ENCODE data around the gene ARHGAP33.

Gene ARHGAP33, protein sequence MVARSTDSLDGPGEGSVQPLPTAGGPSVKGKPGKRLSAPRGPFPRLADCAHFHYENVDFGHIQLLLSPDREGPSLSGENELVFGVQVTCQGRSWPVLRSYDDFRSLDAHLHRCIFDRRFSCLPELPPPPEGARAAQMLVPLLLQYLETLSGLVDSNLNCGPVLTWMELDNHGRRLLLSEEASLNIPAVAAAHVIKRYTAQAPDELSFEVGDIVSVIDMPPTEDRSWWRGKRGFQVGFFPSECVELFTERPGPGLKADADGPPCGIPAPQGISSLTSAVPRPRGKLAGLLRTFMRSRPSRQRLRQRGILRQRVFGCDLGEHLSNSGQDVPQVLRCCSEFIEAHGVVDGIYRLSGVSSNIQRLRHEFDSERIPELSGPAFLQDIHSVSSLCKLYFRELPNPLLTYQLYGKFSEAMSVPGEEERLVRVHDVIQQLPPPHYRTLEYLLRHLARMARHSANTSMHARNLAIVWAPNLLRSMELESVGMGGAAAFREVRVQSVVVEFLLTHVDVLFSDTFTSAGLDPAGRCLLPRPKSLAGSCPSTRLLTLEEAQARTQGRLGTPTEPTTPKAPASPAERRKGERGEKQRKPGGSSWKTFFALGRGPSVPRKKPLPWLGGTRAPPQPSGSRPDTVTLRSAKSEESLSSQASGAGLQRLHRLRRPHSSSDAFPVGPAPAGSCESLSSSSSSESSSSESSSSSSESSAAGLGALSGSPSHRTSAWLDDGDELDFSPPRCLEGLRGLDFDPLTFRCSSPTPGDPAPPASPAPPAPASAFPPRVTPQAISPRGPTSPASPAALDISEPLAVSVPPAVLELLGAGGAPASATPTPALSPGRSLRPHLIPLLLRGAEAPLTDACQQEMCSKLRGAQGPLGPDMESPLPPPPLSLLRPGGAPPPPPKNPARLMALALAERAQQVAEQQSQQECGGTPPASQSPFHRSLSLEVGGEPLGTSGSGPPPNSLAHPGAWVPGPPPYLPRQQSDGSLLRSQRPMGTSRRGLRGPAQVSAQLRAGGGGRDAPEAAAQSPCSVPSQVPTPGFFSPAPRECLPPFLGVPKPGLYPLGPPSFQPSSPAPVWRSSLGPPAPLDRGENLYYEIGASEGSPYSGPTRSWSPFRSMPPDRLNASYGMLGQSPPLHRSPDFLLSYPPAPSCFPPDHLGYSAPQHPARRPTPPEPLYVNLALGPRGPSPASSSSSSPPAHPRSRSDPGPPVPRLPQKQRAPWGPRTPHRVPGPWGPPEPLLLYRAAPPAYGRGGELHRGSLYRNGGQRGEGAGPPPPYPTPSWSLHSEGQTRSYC

GRCh38 chr19:35775298-35776101 is at the start of gene ARHGAP33:
ARHGAP33 (plus strand) TSS chr19:35775564; CDS start chr19:35775659, 95 bp downstream.
- Histone ChIP-seq H3K4me1 (ENCODE audit: insufficient read depth, low read length) (peaks cover 13% of the 10 kb centered on the region), H3K9me3 (ENCODE audit: control insufficient read depth, insufficient read depth, low read length) (no peaks in the 10 kb centered on the region), H3K36me3 (ENCODE audit: insufficient read depth, low read length) (no peaks in the 10 kb centered on the region), H3K9ac (ENCODE audit: low read depth, low read length) (peak within 1 kb of the TSS; percentile 56; the same call in 1 of the 2 replicates)

DNA sequence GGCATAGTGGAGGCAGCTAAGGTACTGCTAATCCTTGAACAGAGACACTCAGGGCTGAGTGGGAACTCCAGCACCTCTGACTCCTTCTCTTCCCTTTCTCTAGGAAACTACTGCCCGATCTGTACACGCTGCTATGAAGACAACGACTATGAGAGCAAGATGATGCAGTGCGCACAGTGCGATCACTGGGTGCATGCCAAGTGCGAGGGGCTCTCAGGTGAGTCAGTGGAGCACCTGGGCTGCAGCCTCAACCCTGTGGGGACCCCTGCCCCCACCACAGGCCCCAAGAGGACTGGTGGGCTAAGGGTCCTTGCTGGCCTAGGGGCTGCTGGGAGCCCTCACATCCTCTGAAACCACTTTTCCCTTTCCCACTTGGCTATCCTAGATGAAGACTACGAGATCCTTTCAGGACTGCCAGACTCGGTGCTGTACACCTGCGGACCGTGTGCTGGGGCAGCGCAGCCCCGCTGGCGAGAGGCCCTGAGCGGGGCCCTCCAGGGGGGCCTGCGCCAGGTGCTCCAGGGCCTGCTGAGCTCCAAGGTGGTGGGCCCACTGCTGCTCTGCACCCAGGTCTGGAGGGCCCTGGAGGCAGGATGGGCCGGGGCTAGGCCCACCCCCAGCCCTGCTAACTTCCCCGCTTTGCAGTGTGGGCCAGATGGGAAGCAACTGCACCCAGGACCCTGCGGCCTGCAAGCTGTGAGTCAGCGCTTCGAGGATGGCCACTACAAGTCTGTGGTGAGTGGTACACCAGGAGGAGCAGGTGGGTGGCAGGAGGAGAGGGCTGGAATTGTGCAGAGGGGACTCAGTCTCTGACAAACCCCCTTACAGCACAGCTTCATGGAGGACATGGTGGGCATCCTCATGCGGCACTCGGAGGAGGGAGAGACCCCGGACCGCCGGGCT is 48.1 kb upstream of the ARHGAP33 start:
- Histone ChIP-seq H3K4me1 (ENCODE audit: insufficient read depth, low read length) (no peaks in the 10 kb centered on the region), H3K36me3 (ENCODE audit: insufficient read depth, low read length) (peaks cover 23% of the 10 kb centered on the region), H3K9me3 (ENCODE audit: control insufficient read depth, insufficient read depth, low read length) (no peaks in the 10 kb centered on the region), H3K9ac (ENCODE audit: low read depth, low read length) (no peak overlapping the region)

DNA sequence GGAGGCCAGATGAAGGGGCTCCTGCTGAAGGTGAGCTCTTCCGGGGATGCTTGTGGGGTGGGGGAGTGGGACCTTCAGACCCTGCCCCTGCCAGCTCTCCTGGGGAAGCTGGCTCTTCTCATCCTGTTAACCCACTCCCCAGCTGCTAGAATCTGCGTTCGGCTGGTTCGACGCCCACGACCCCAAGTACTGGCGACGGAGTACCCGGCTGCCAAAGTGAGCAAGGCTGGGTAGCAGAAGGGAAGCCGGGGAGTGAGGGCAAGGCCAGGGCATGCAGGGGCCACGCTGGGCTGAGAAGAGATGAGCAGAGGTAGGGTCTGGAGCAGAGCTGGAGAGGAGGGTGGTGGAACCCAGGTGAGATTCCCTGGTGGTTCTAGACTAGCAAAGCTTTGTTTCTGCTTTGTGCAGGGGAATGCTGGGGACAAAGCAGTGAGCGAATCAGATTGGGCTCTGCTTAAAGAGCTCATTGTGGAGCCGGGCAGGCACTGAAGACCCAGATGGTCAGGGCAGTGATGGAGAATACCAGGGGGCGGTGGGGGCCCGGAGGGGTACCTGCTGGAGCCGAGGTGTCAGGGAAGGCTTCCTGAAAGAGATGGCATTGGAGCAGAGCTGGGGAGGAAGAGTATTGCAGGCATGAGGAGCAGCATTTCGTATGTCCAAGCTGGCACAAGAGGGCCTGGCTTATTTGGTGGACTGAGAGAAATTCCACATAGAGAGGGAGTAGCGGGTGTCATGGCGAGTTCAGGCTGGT is 47.2 kb upstream of the ARHGAP33 start:
- no peaks in the 10 kb centered on the region for H3K9me3 ChIP-seq (ENCODE audit: control insufficient read depth, insufficient read depth, low read length)
- no peak overlapping the region for H3K9ac ChIP-seq (ENCODE audit: low read depth, low read length)
- H3K4me1 ChIP-seq (ENCODE audit: insufficient read depth, low read length), result no peaks in the 10 kb centered on the region
- H3K36me3 ChIP-seq (ENCODE audit: insufficient read depth, low read length), result peaks cover 22% of the 10 kb centered on the region

GRCh38 chr19:35729021-35729420 is 46.3 kb upstream of the ARHGAP33 start:
- H3K9ac ChIP-seq (ENCODE audit: low read depth, low read length), result no peak overlapping the region
- H3K9me3 ChIP-seq (ENCODE audit: control insufficient read depth, insufficient read depth, low read length), result no peaks in the 10 kb centered on the region
- no peaks in the 10 kb centered on the region for H3K4me1 ChIP-seq (ENCODE audit: insufficient read depth, low read length)
- H3K36me3 ChIP-seq (ENCODE audit: insufficient read depth, low read length), result peaks cover 22% of the 10 kb centered on the region

DNA sequence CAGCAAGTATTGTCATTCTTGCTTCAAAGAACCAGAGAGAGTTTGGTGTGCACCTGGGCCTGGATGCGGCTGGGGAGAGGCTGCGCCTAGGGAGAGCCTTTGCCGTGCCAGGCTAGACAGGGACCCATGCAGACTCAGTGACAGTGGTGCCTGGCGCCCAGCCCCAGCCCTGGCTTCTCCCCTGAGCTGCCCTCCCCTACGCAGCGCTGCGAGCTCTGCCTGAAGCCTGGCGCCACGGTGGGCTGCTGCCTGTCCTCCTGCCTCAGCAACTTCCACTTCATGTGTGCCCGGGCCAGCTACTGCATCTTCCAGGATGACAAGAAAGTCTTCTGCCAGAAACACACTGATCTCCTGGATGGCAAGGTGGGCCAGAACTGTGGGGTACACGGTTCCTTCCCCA is 45.6 kb upstream of the ARHGAP33 start:
- Histone ChIP-seq H3K9ac (ENCODE audit: low read depth, low read length) (no peak overlapping the region), H3K4me1 (ENCODE audit: insufficient read depth, low read length) (no peaks in the 10 kb centered on the region), H3K36me3 (ENCODE audit: insufficient read depth, low read length) (peaks cover 21% of the 10 kb centered on the region), H3K9me3 (ENCODE audit: control insufficient read depth, insufficient read depth, low read length) (no peaks in the 10 kb centered on the region)

DNA sequence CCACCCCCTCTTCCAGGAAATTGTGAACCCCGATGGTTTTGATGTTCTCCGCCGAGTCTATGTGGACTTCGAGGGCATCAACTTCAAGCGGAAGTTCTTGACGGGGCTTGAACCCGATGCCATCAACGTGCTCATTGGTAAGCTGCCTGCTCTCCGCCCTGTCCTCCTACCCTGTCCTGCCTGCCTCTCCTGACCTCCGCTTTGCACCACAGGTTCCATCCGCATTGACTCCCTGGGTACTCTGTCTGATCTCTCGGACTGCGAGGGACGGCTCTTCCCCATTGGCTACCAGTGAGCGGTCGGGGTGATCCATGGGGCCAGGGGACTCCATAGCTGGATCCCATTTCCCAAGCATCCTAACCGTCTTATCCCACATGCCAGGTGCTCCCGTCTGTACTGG is 45.0 kb upstream of the ARHGAP33 start:
- H3K9me3 ChIP-seq (ENCODE audit: control insufficient read depth, insufficient read depth, low read length), result no peaks in the 10 kb centered on the region
- H3K9ac ChIP-seq (ENCODE audit: low read depth, low read length), result no peak overlapping the region
- peaks cover 16% of the 10 kb centered on the region for H3K36me3 ChIP-seq (ENCODE audit: insufficient read depth, low read length)
- H3K4me1 ChIP-seq (ENCODE audit: insufficient read depth, low read length), result no peaks in the 10 kb centered on the region

DNA sequence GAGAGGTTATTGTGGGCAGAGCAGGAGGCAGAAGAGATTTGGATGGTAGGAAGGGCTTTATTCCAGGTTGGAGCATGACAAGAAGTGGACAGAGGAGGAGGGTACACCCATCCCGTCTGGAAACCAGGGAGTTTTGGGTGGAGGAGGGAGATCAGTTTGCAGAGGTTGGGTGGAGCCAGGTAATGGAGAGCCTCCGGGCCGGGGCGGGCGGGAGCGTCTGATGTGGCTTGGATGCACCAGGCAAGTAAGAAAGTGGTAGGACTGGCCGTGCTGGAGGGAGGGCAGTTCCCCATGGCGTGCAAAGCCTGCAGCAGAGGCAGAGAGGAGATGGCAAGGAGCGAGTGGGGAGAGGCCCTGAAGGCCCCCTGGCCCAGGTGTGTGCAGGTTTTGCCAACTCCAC is 44.0 kb upstream of the ARHGAP33 start:
- H3K9me3 ChIP-seq (ENCODE audit: control insufficient read depth, insufficient read depth, low read length), result no peaks in the 10 kb centered on the region
- no peaks in the 10 kb centered on the region for H3K4me1 ChIP-seq (ENCODE audit: insufficient read depth, low read length)
- no peak overlapping the region for H3K9ac ChIP-seq (ENCODE audit: low read depth, low read length)
- H3K36me3 ChIP-seq (ENCODE audit: insufficient read depth, low read length), result peaks cover 15% of the 10 kb centered on the region

- Histone ChIP-seq H3K36me3 (ENCODE audit: insufficient read depth, low read length) (peaks cover 13% of the 10 kb centered on the region), H3K9ac (ENCODE audit: low read depth, low read length) (no peak overlapping the region), H3K4me1 (ENCODE audit: insufficient read depth, low read length) (no peaks in the 10 kb centered on the region), H3K9me3 (ENCODE audit: control insufficient read depth, insufficient read depth, low read length) (no peaks in the 10 kb centered on the region)
These were observed 43.5 kb upstream of the ARHGAP33 start for GRCh38 chr19:35731779-35732405.

- Histone ChIP-seq H3K4me1 (ENCODE audit: insufficient read depth, low read length) (no peaks in the 10 kb centered on the region), H3K9ac (ENCODE audit: low read depth, low read length) (no peak overlapping the region), H3K36me3 (ENCODE audit: insufficient read depth, low read length) (peaks cover 13% of the 10 kb centered on the region), H3K9me3 (ENCODE audit: control insufficient read depth, insufficient read depth, low read length) (no peaks in the 10 kb centered on the region)
These were observed 42.7 kb upstream of the ARHGAP33 start for GRCh38 chr19:35732540-35733179.

GRCh38 chr19:35733180-35734125 is 41.9 kb upstream of the ARHGAP33 start:
- Histone ChIP-seq H3K9me3 (ENCODE audit: control insufficient read depth, insufficient read depth, low read length) (no peaks in the 10 kb centered on the region), H3K4me1 (ENCODE audit: insufficient read depth, low read length) (no peaks in the 10 kb centered on the region), H3K36me3 (ENCODE audit: insufficient read depth, low read length) (peaks cover 13% of the 10 kb centered on the region), H3K9ac (ENCODE audit: low read depth, low read length) (no peak overlapping the region)

GRCh38 chr19:35734273-35734672 is 41.1 kb upstream of the ARHGAP33 start:
- no peaks in the 10 kb centered on the region for H3K9me3 ChIP-seq (ENCODE audit: control insufficient read depth, insufficient read depth, low read length)
- peaks cover 13% of the 10 kb centered on the region for H3K36me3 ChIP-seq (ENCODE audit: insufficient read depth, low read length)
- no peak overlapping the region for H3K9ac ChIP-seq (ENCODE audit: low read depth, low read length)
- no peaks in the 10 kb centered on the region for H3K4me1 ChIP-seq (ENCODE audit: insufficient read depth, low read length)
